A549 (cell line): Measurements from ENCODE around the gene NSL1. TPM values are rescaled to one million over a fixed set of nuclear protein-coding genes. Genes with fewer than 3 reads are reported as not detected.
A peak's percentile ranks its signal among the peaks of the same experiment; 100 is the strongest.

Experiments used
- ATAC-seq, 2 experiments: fragments of 200-7000 bp in 1 of 2; fragments of >200 bp in 1 of 2; cut with Nextera tagmentation in 1 of 2; cut with Tn5 transposase in 1 of 2; 3 replicates each; pipeline versions ENCODE4 v1.8.0 to v1.9.1; 2018 to 2020; ENCODE audit warnings: mild to moderate bottlenecking in 1 of 2, moderate library complexity in 1 of 2
- CTCF ChIA-PET: fragments of 300-600 bp; sonication (Branson Sonifier 250); formaldehyde crosslinking; extraction: SDS; loops from one replicate; lab custom pipeline; 2021; ENCODE audit warnings: antibody characterized with exemption, inconsistent platforms; lab: Yijun Ruan, JAX
- POLR2A ChIA-PET: fragments of 350-600 bp; formaldehyde crosslinking; extraction: SDS; loops from one replicate; lab custom pipeline; 2021; ENCODE audit warnings: antibody characterized with exemption, inconsistent platforms; lab: Yijun Ruan, JAX
- DNase-seq, 2 experiments: peaks; one replicate each; pipeline versions ENCODE4 v3.0.0 to v3.0.0-alpha.2; 2011 to 2016; ENCODE audit warnings: low read depth in 1 of 2, low spot score in 1 of 2
- FAIRE-seq: peaks from 2 replicates; lab custom pipeline; 2011; peaks lifted over from hg19 to GRCh38; lab: Jason Lieb, UNC
- H3K27ac ChIP-seq, 2 experiments: fragments of >200 bp; sonication (Bioruptor Twin); formaldehyde crosslinking; 3 replicates each; pipeline ENCODE4 v1.5.1; 2016 to 2017
- H3K4me1 ChIP-seq: fragments of >200 bp; sonication (Bioruptor Twin); formaldehyde crosslinking; 3 replicates; pipeline ENCODE4 v1.6.1; 2016
- H3K4me2 ChIP-seq: fragments of >200 bp; sonication (Bioruptor Twin); formaldehyde crosslinking; 3 replicates; pipeline ENCODE4 v1.6.1; 2016
- H3K4me3 ChIP-seq: fragments of >200 bp; sonication (Bioruptor Twin); formaldehyde crosslinking; 3 replicates; pipeline ENCODE4 v1.5.1; 2016
- H3K9me3 ChIP-seq: fragments of >200 bp; sonication (Bioruptor Twin); formaldehyde crosslinking; 3 replicates; pipeline ENCODE4 v1.6.1; 2016
- ATOH8 ChIP-seq: fragments of 250-450 bp; sonication (Bioruptor Pico); IDR thresholded peaks from 2 replicates; pipeline ENCODE4 v1.5.0; 2020; ENCODE audit warnings: low read depth, mild to moderate bottlenecking, moderate library complexity
- BCL3 ChIP-seq: fragments of >200 bp; sonication (Bioruptor Twin); formaldehyde crosslinking; IDR thresholded peaks from 3 replicates; pipeline ENCODE4 v1.6.1; 2016
- CBX2 ChIP-seq: fragments of 200-600 bp; sonication (generic); IDR thresholded peaks from 2 replicates; pipeline ENCODE4 v1.6.1; 2016; ENCODE audit warnings: low read depth, mild to moderate bottlenecking, borderline replicate concordance
- CEBPB ChIP-seq, 2 experiments: fragments of >200 bp in 1 of 2; sonication (Bioruptor Twin) in 1 of 2; formaldehyde crosslinking in 1 of 2; IDR thresholded peaks; 2 replicates each; pipeline ENCODE4 v1.6.1; 2012 to 2016
- CHD2 ChIP-seq: fragments of 150-350 bp; IDR thresholded peaks from 2 replicates; pipeline ENCODE4 v1.6.1; 2014; ENCODE audit warnings: low read length; ENCODE audit not compliant: partially characterized antibody
- CHD4 ChIP-seq: fragments of 200-600 bp; sonication (generic); IDR thresholded peaks from 2 replicates; pipeline ENCODE4 v1.6.1; 2016; ENCODE audit warnings: antibody characterized with exemption, mild to moderate bottlenecking, borderline replicate concordance
- EHF ChIP-seq: fragments of 250-450 bp; sonication (Bioruptor Pico); IDR thresholded peaks from 2 replicates; pipeline ENCODE4 v1.5.0; 2020; ENCODE audit warnings: mild to moderate bottlenecking
- ELK1 ChIP-seq: fragments of 150-350 bp; IDR thresholded peaks from 2 replicates; pipeline ENCODE4 v1.6.1; 2014; ENCODE audit warnings: low read depth, mild to moderate bottlenecking, low read length
- EP300 ChIP-seq, 2 experiments: fragments of >200 bp; sonication (Bioruptor Twin); formaldehyde crosslinking; IDR thresholded peaks; 2 replicates in 1 of 2; 3 replicates in 1 of 2; pipeline ENCODE4 v1.6.1; 2016 to 2017
- FOSB ChIP-seq: fragments of 250-450 bp; sonication (Bioruptor Pico); IDR thresholded peaks from 2 replicates; pipeline ENCODE4 v1.5.0; 2020; ENCODE audit warnings: mild to moderate bottlenecking, moderate library complexity
- GATA3 ChIP-seq: IDR thresholded peaks from 2 replicates; pipeline ENCODE4 v1.6.1; 2012; ENCODE audit warnings: borderline replicate concordance
- HDAC2 ChIP-seq: fragments of 200-600 bp; sonication (generic); IDR thresholded peaks from 2 replicates; pipeline ENCODE4 v1.6.1; 2016
- HES2 ChIP-seq: fragments of >200 bp; sonication (Bioruptor Twin); formaldehyde crosslinking; IDR thresholded peaks from 2 replicates; pipeline ENCODE4 v1.6.1; 2016
- HEYL ChIP-seq: fragments of 250-450 bp; sonication (Bioruptor Pico); IDR thresholded peaks from 2 replicates; pipeline ENCODE4 v1.8.0; 2021; ENCODE audit warnings: mild to moderate bottlenecking, moderate library complexity
- HMGXB4 ChIP-seq: fragments of 250-450 bp; sonication (Bioruptor Pico); IDR thresholded peaks from 2 replicates; pipeline ENCODE4 v1.5.0; 2021; ENCODE audit warnings: mild to moderate bottlenecking, moderate library complexity, borderline replicate concordance
- HOXA7 ChIP-seq: fragments of 250-450 bp; sonication (Bioruptor Pico); IDR thresholded peaks from 2 replicates; pipeline ENCODE4 v1.5.0; 2020; ENCODE audit warnings: mild to moderate bottlenecking, moderate library complexity
- HOXB13 ChIP-seq: fragments of 250-450 bp; sonication (Bioruptor Pico); IDR thresholded peaks from 2 replicates; pipeline ENCODE4 v1.5.0; 2020; ENCODE audit warnings: low read depth, mild to moderate bottlenecking, moderate library complexity
- JUNB ChIP-seq: fragments of >200 bp; sonication (Bioruptor Twin); formaldehyde crosslinking; IDR thresholded peaks from 2 replicates; pipeline ENCODE4 v1.6.1; 2016
- KDM5A ChIP-seq: fragments of 200-600 bp; sonication (generic); IDR thresholded peaks from 2 replicates; pipeline ENCODE4 v1.6.1; 2016; ENCODE audit warnings: antibody characterized with exemption, mild to moderate bottlenecking
- MAX ChIP-seq: IDR thresholded peaks from 2 replicates; pipeline ENCODE4 v1.6.1; 2012
- NFE2L2 ChIP-seq: fragments of 150-350 bp; conservative IDR thresholded peaks from 2 replicates; pipeline ENCODE4 v1.6.1; 2014; ENCODE audit warnings: low read length
- NR3C1 ChIP-seq: fragments of >200 bp; sonication (Bioruptor Twin); formaldehyde crosslinking; IDR thresholded peaks from 3 replicates; pipeline ENCODE4 v1.6.1; 2017
- PHF8 ChIP-seq: fragments of 200-600 bp; sonication (generic); IDR thresholded peaks from 2 replicates; pipeline ENCODE4 v1.6.1; 2016; ENCODE audit warnings: low read depth, mild to moderate bottlenecking, antibody characterized with exemption, moderate library complexity, borderline replicate concordance
- RARB ChIP-seq: fragments of 250-450 bp; sonication (Bioruptor Pico); IDR thresholded peaks from 2 replicates; pipeline ENCODE4 v1.8.0; 2021; ENCODE audit warnings: mild to moderate bottlenecking, moderate library complexity
- RFX5 ChIP-seq: fragments of 450-650 bp; IDR thresholded peaks from 2 replicates; pipeline ENCODE4 v1.7.1; 2014; ENCODE audit warnings: antibody characterized with exemption, mild to moderate bottlenecking, moderate library complexity
- SMC3 ChIP-seq: fragments of >200 bp; sonication (Bioruptor Twin); formaldehyde crosslinking; IDR thresholded peaks from 3 replicates; pipeline ENCODE4 v1.6.1; 2018; ENCODE audit warnings: inconsistent platforms
- SREBF2 ChIP-seq: fragments of 450-650 bp; IDR thresholded peaks from 2 replicates; pipeline ENCODE4 v1.6.1; 2014; ENCODE audit warnings: mild to moderate bottlenecking, moderate library complexity
- TP53 ChIP-seq: fragments of 250-450 bp; sonication (Bioruptor Pico); IDR thresholded peaks from 2 replicates; pipeline ENCODE4 v1.5.0; 2021; ENCODE audit warnings: mild to moderate bottlenecking, moderate library complexity
- ZSCAN20 ChIP-seq: fragments of 250-450 bp; sonication (Bioruptor Pico); IDR thresholded peaks from 2 replicates; pipeline ENCODE4 v1.8.0; 2022; ENCODE audit warnings: mild to moderate bottlenecking, moderate library complexity
- WGBS: methylation state at CpG from one replicate; pipeline ENCODE4 v1.1.6; 2017; ENCODE audit errors: missing lambda C conversion rate; 5-methylcytosine and 5-hydroxymethylcytosine counted together
- polyA plus RNA-seq, 4 experiments: library from polyadenylated mRNA; depleted of rRNA in 3 of 4; stranded (reverse); fragments of >200 nt; fragmentation: RNase III in 1 of 4; extraction: RNeasy Plus Mini Kit Qiagen cat#74134 plus additional on column Dnase treatment in 1 of 4; gene quantifications; 2 replicates in 3 of 4; 3 replicates in 1 of 4; pipeline ENCODE4 v1.2.3, GENCODE V29; 2011 to 2017

The NSL1 gene
- polyA plus RNA-seq, 2 of the 4 experiments (the other 2 are of a cell fraction): 44.9 to 47.9 TPM

GRCh38 chr1:212773011-212773410 lies 18.6 kb downstream of the NSL1 start:
- FAIRE-seq (no peak), ATAC-seq (no peak), DNase-seq (no peak)
- TF ChIP-seq NR3C1: no peak
- no peak for TF ChIP-seq RFX5
- TF ChIP-seq ZSCAN20: no peak
- peaks cover 11% of the 10 kb centered on the region for H3K4me1 ChIP-seq
- no peak overlapping the region for H3K4me3 ChIP-seq
- POLR2A ChIA-PET: no interaction called here
- CTCF ChIA-PET: interaction anchor here (1.0 to 2.2 kb wide), 5 partner anchors 9 to 222 kb away, joined by 3 to 12 read pairs (median 8); no protein-coding TSS in a partner anchor
- WGBS: 90% methylated on average over 2 of the region's 2 CpGs
- H3K27ac ChIP-seq: no peak overlapping the region
- H3K9me3 ChIP-seq: peaks cover 15% of the 10 kb centered on the region; the same call in 1 of the 3 replicates
- no peak overlapping the region for H3K4me2 ChIP-seq

GRCh38 chr1:212771341-212771740 lies 20.2 kb downstream of the NSL1 start:
- Histone ChIP-seq H3K27ac (no peak overlapping the region), H3K9me3 (peaks cover 19% of the 10 kb centered on the region; the same call in 2 of the 3 replicates), H3K4me3 (no peak overlapping the region), H3K4me1 (peaks cover 11% of the 10 kb centered on the region), H3K4me2 (no peak overlapping the region)
- POLR2A ChIA-PET: no interaction called here
- no peak for DNase-seq
- no peak for ATAC-seq
- no peak for FAIRE-seq
- CTCF ChIA-PET: interaction anchor here (1.0 to 2.2 kb wide), 5 partner anchors 10 to 224 kb away, joined by 3 to 12 read pairs (median 4); no protein-coding TSS in a partner anchor
- TF ChIP-seq JUNB (no peak), HDAC2 (no peak), NFE2L2 (no peak), TP53 (CRISPR knock-in tag) (no peak), HMGXB4 (CRISPR knock-in tag) (no peak), PHF8 (no peak), CBX2 (no peak), CEBPB (IDR thresholded peaks at IDR 0.05) (no peak), MAX (no peak), BCL3 (no peak), HOXA7 (no peak), SREBF2 (no peak), CHD4 (no peak), FOSB (CRISPR knock-in tag) (no peak), KDM5A (no peak), EP300 (IDR thresholded peaks at IDR 0.05) (no peak)

- H3K9me3 ChIP-seq: peaks cover 19% of the 10 kb centered on the region; the same call in 2 of the 3 replicates
- 52% methylated on average over 1 of the region's 1 CpG for WGBS
- POLR2A ChIA-PET: no interaction called here
- no peak for ATAC-seq
- no peak overlapping the region for H3K27ac ChIP-seq
- CTCF ChIA-PET: interaction anchor here (0.6 to 2.5 kb wide), 6 partner anchors 12 to 743 kb away, joined by 3 to 14 read pairs (median 4); no protein-coding TSS in a partner anchor
- peaks cover 9% of the 10 kb centered on the region for H3K4me1 ChIP-seq
- H3K4me3 ChIP-seq: no peak overlapping the region
- peak in 1 of 2 experiments; percentile 8 for DNase-seq
- no peak overlapping the region for H3K4me2 ChIP-seq
- no peak for FAIRE-seq
- TF ChIP-seq HES2: no peak
- TF ChIP-seq EP300 (IDR thresholded peaks at IDR 0.05): no peak
- no peak for TF ChIP-seq RARB
- TF ChIP-seq ATOH8 (CRISPR knock-in tag): no peak
- TF ChIP-seq RFX5: no peak
- no peak for TF ChIP-seq SMC3
- no peak for TF ChIP-seq HEYL
- TF ChIP-seq EHF (CRISPR knock-in tag): no peak
- no peak for TF ChIP-seq SREBF2
- TF ChIP-seq GATA3: no peak
- no peak for TF ChIP-seq BCL3
- TF ChIP-seq PHF8: no peak
- no peak for TF ChIP-seq HOXB13 (CRISPR knock-in tag)
- no peak for TF ChIP-seq ELK1
- no peak for TF ChIP-seq CHD2
These were observed 22.0 kb downstream of the NSL1 start for GRCh38 chr1:212769459-212770167.
